Measurements from ENCODE around the gene RRM1.
"Not testable (repeated sequence)": the region's sequence is repeated elsewhere in the genome, so short reads cannot be mapped to it uniquely, and the experiment has no call there.

Gene RRM1

DNA sequence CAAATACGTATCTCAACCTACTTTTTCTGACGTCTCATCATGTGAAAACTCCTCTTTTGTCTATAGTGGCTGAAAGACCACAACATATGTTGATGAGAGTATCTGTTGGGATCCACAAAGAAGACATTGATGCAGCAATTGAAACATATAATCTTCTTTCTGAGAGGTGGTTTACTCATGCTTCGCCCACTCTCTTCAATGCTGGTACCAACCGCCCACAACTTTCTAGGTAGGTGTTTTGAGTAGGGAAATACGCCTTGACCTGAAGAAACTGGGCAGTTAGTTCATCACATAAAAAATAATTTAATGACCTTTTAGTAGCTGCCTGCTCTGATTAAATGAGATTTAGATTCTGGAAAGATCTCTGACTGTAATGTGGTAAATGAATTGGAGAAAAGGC lies 17.2 kb downstream of the RRM1 start:
- H3K36me3 ChIP-seq (ENCODE audit: control insufficient read depth, insufficient read depth, low read length) = peaks cover 4% of the 10 kb centered on the region
- H3K9ac ChIP-seq (ENCODE audit: low read length) = no peak overlapping the region
- H3K4me1 ChIP-seq (ENCODE audit: control insufficient read depth, insufficient read depth, low read length) = peaks cover 3% of the 10 kb centered on the region
- no peak overlapping the region for H3K4me3 ChIP-seq (ENCODE audit: low read length)
- H3K27me3 ChIP-seq (ENCODE audit: control insufficient read depth, insufficient read depth, low read length) = no peaks in the 10 kb centered on the region
- H3K9me3 ChIP-seq (ENCODE audit: control insufficient read depth, low read length) = no peaks in the 10 kb centered on the region

DNA sequence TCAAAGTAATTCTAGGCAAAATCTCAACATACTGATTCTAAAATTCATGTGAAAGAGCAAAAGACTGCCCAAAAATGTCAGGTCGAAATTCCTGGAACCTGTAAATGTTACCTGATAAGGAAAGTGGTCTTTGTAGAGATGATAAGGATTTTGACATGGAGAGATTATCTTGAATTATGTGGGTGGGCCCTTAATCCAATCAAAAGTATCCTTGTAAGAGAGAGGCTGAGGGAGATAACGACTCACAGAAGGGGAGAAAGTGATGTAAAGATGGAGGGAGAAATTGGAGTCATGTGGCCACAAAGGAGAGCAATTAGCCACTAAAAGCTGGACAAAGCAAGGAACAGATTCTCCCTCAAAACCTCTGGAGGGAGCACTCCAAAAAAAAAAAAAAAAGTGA lies 20.5 kb downstream of the RRM1 start:
- no peaks in the 10 kb centered on the region for H3K27me3 ChIP-seq (ENCODE audit: control insufficient read depth, insufficient read depth, low read length)
- no peak overlapping the region for H3K9ac ChIP-seq (ENCODE audit: low read length)
- no peaks in the 10 kb centered on the region for H3K9me3 ChIP-seq (ENCODE audit: control insufficient read depth, low read length)
- no peak overlapping the region for H3K4me3 ChIP-seq (ENCODE audit: low read length)
- no peaks in the 10 kb centered on the region for H3K4me1 ChIP-seq (ENCODE audit: control insufficient read depth, insufficient read depth, low read length)
- H3K36me3 ChIP-seq (ENCODE audit: control insufficient read depth, insufficient read depth, low read length) = no peaks in the 10 kb centered on the region

DNA sequence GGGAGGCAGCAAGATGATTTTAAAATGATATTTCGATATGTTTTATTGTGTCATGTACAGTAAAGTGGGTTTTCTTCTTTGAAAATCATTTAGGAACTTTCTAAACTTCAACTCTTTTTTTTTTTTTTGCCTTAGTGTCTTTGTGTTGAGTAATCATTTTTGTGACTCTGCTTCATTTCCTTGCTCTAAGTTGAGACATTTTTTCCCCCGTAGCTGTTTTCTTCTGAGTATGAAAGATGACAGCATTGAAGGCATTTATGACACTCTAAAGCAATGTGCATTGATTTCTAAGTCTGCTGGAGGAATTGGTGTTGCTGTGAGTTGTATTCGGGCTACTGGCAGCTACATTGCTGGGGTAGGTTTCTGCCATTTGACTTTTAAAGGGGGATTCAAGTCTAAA lies 23.5 kb downstream of the RRM1 start:
- Histone ChIP-seq H3K9ac (ENCODE audit: low read length) (no peak overlapping the region), H3K4me3 (ENCODE audit: low read length) (no peak overlapping the region), H3K27me3 (ENCODE audit: control insufficient read depth, insufficient read depth, low read length) (no peaks in the 10 kb centered on the region), H3K9me3 (ENCODE audit: control insufficient read depth, low read length) (no peaks in the 10 kb centered on the region), H3K36me3 (ENCODE audit: control insufficient read depth, insufficient read depth, low read length) (no peaks in the 10 kb centered on the region), H3K4me1 (ENCODE audit: control insufficient read depth, insufficient read depth, low read length) (no peaks in the 10 kb centered on the region)

DNA sequence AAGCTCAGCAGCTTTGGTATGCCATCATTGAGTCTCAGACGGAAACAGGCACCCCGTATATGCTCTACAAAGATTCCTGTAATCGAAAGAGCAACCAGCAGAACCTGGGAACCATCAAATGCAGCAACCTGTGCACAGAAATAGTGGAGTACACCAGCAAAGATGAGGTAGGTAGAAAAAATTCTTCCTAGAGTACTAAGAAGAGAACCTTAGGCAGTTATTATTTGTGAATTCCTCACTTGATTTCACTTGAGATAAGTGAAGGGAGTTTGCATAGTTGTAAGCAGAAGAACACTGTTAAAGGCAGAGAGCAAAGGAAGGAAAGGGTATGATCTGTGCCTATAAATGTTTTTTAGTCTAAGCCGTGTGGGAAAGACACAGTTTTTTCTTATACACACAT lies 28.6 kb downstream of the RRM1 start:
- H3K9me3 ChIP-seq (ENCODE audit: control insufficient read depth, low read length) = no peaks in the 10 kb centered on the region
- no peaks in the 10 kb centered on the region for H3K36me3 ChIP-seq (ENCODE audit: control insufficient read depth, insufficient read depth, low read length)
- H3K9ac ChIP-seq (ENCODE audit: low read length) = no peak overlapping the region

DNA sequence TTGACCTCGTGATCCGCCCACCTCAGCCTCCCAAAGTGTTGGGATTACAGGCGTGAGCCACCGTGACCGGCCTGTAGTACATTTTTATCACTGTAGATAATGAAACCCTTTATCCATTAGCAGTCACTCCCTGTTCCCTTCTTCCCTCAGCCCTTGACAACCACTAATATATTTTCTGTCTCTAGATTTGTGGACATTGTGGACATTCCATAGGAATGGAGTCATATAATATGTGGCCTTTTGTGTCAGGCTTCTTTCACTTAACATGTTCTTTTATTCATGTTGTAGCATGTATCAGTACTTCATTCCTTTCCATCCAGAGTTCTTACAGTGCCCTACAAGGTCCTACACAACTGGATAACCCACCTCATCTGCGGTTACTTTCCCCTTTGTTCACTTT lies 30.5 kb downstream of the RRM1 start:
- Histone ChIP-seq H3K4me1 (ENCODE audit: control insufficient read depth, insufficient read depth, low read length) (no peaks in the 10 kb centered on the region), H3K9ac (ENCODE audit: low read length) (no peak overlapping the region), H3K27me3 (ENCODE audit: control insufficient read depth, insufficient read depth, low read length) (no peaks in the 10 kb centered on the region), H3K36me3 (ENCODE audit: control insufficient read depth, insufficient read depth, low read length) (no peaks in the 10 kb centered on the region), H3K9me3 (ENCODE audit: control insufficient read depth, low read length) (no peaks in the 10 kb centered on the region), H3K4me3 (ENCODE audit: low read length) (no peak overlapping the region)

More for the DNA sequence above, 28.6 kb downstream of the RRM1 start:
- no peaks in the 10 kb centered on the region for H3K27me3 ChIP-seq (ENCODE audit: control insufficient read depth, insufficient read depth, low read length)
- H3K4me1 ChIP-seq (ENCODE audit: control insufficient read depth, insufficient read depth, low read length) = no peaks in the 10 kb centered on the region
- H3K4me3 ChIP-seq (ENCODE audit: low read length) = no peak overlapping the region

DNA sequence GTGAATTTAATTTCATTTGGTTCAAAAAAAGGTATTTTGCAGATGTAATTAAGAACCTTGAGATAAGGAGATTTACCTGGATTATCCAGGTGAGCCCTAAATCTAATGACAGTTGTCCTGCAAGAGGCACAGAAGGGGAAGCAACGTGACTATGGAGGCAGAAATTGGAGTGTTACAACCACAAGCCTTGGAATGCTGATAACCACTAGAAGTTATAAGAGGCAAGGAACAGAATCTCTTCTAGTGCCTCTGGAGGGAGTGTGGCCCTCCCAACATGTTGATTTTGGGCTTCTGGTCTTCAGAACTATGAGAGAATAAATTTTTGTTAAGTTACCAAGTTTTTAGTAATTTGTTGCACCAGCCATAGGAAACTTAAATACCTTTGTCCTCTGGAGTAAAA lies 32.8 kb downstream of the RRM1 start:
- no peaks in the 10 kb centered on the region for H3K27me3 ChIP-seq (ENCODE audit: control insufficient read depth, insufficient read depth, low read length)
- no peak overlapping the region for H3K9ac ChIP-seq (ENCODE audit: low read length)
- H3K36me3 ChIP-seq (ENCODE audit: control insufficient read depth, insufficient read depth, low read length) = no peaks in the 10 kb centered on the region
- no peaks in the 10 kb centered on the region for H3K4me1 ChIP-seq (ENCODE audit: control insufficient read depth, insufficient read depth, low read length)
- no peak overlapping the region for H3K4me3 ChIP-seq (ENCODE audit: low read length)
- H3K9me3 ChIP-seq (ENCODE audit: control insufficient read depth, low read length) = no peaks in the 10 kb centered on the region

DNA sequence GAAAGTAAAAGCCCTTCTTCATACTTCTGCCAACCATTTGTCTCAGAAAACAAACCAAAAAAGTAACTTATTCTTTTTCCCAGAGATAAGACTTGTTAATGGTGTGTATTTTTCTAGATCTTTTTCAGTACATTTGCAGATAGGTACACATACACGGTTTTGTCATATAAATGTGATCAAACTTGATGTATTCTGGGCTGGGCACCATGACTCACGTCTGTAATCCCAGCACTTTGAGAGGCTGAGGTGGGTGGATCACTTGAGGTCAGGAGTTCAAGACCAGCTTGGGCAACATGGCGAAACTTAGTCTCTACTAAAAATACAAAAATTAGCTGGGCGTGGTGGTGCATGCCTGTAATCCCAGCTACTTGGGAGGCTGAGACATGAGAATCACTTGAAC lies 35.6 kb downstream of the RRM1 start:
- H3K9ac ChIP-seq (ENCODE audit: low read length); H3K9me3 ChIP-seq (ENCODE audit: control insufficient read depth, low read length); H3K4me3 ChIP-seq (ENCODE audit: low read length); H3K36me3 ChIP-seq (ENCODE audit: control insufficient read depth, insufficient read depth, low read length); H3K27me3 ChIP-seq (ENCODE audit: control insufficient read depth, insufficient read depth, low read length); H3K4me1 ChIP-seq (ENCODE audit: control insufficient read depth, insufficient read depth, low read length): not testable (repeated sequence)

DNA sequence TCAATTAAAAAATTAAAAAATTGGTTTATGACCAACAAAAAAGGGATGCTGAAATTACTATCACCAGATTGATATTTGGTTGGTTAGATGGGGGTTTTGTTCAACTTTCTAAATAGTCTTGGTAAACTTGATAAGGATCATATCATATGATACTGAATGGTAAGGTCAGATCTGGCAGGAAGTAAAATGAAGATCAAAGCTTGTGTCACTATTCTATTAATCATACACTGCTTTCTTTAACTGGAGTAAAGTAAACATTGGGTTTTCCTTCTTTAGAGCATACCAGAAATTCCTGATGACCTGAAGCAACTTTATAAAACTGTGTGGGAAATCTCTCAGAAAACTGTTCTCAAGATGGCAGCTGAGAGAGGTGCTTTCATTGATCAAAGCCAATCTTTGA lies 40.2 kb downstream of the RRM1 start:
- no peaks in the 10 kb centered on the region for H3K27me3 ChIP-seq (ENCODE audit: control insufficient read depth, insufficient read depth, low read length)
- H3K9me3 ChIP-seq (ENCODE audit: control insufficient read depth, low read length) = no peaks in the 10 kb centered on the region
- no peak overlapping the region for H3K4me3 ChIP-seq (ENCODE audit: low read length)
- H3K36me3 ChIP-seq (ENCODE audit: control insufficient read depth, insufficient read depth, low read length) = no peaks in the 10 kb centered on the region
- no peaks in the 10 kb centered on the region for H3K4me1 ChIP-seq (ENCODE audit: control insufficient read depth, insufficient read depth, low read length)
- H3K9ac ChIP-seq (ENCODE audit: low read length) = no peak overlapping the region

DNA sequence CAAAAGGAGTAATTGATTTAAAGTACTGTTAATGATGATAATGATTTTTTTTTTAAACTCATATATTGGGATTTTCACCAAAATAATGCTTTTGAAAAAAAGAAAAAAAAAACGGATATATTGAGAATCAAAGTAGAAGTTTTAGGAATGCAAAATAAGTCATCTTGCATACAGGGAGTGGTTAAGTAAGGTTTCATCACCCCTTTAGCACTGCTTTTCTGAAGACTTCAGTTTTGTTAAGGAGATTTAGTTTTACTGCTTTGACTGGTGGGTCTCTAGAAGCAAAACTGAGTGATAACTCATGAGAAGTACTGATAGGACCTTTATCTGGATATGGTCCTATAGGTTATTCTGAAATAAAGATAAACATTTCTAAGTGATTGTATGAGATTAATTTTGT lies 43.9 kb downstream of the RRM1 start:
- Histone ChIP-seq H3K9me3 (ENCODE audit: control insufficient read depth, low read length) (no peaks in the 10 kb centered on the region), H3K9ac (ENCODE audit: low read length) (no peak overlapping the region), H3K4me3 (ENCODE audit: low read length) (no peak overlapping the region), H3K36me3 (ENCODE audit: control insufficient read depth, insufficient read depth, low read length) (no peaks in the 10 kb centered on the region), H3K4me1 (ENCODE audit: control insufficient read depth, insufficient read depth, low read length) (no peaks in the 10 kb centered on the region), H3K27me3 (ENCODE audit: control insufficient read depth, insufficient read depth, low read length) (no peaks in the 10 kb centered on the region)

DNA sequence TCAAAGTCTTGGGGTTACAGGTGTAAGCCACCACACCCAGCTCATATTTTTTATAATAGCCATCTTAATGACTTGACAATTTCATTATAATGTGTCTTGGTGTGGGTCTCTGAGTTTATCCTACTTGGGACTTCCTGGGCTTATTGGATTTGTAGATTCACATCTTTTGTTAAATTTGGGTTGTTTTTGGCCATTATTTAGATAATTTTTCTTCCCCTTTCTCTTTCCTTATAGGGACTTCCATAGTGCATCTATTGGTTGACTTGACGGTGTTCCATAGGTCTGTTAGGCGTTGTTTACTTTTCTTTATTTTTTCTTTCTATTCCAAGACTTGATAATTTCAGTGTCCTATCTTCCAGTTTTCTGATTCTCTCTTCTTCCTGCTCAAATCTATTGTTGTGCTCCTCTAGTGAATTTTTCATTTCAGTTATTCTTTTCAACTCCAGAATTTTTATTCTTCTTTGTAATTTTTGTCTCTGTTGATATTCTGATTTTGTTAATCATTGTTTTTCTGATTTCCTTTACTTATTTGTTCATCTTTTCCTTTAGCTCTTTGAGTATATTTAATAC lies 45.6 kb downstream of the RRM1 start:
- Histone ChIP-seq H3K9me3 (ENCODE audit: control insufficient read depth, low read length) (no peaks in the 10 kb centered on the region), H3K27me3 (ENCODE audit: control insufficient read depth, insufficient read depth, low read length) (no peaks in the 10 kb centered on the region), H3K9ac (ENCODE audit: low read length) (no peak overlapping the region), H3K36me3 (ENCODE audit: control insufficient read depth, insufficient read depth, low read length) (no peaks in the 10 kb centered on the region), H3K4me3 (ENCODE audit: low read length) (no peak overlapping the region), H3K4me1 (ENCODE audit: control insufficient read depth, insufficient read depth, low read length) (no peaks in the 10 kb centered on the region)

DNA sequence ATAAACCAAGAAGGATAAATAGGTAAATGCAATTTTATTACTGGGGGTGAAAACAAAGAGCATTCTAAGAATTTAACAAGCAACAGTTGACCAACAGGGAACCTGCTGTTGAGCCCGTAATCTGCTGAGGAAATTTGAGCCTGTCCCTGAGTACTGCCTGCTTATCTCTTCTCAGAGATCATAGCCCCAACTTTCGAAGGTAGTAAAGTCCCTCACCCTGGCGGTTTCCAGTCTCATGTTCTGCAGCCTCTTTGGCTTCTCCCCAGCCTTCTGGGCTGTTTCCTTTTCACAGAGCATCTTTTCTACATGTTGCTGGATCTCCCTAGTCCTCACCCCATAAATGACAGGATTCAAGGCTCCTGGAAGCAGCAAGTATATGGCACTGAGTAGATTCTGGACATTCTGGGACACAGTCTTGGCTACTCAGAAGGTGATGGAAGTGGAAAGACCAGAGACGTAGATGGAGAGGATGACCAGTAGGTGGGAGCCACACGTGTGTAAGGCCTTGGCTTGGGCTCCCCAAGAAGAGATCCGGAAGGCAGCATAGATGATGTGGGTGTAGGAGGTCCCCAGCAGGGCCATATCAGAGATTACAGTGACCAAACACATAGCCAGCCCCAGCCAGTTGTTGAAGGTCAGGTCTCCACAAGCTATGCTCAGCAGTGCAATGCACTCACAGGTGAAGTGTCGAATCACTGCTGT lies 51.6 kb downstream of the RRM1 start:
- Histone ChIP-seq H3K9me3 (ENCODE audit: control insufficient read depth, low read length) (no peaks in the 10 kb centered on the region), H3K4me3 (ENCODE audit: low read length) (no peak overlapping the region), H3K27me3 (ENCODE audit: control insufficient read depth, insufficient read depth, low read length) (no peaks in the 10 kb centered on the region), H3K36me3 (ENCODE audit: control insufficient read depth, insufficient read depth, low read length) (no peaks in the 10 kb centered on the region), H3K9ac (ENCODE audit: low read length) (no peak overlapping the region), H3K4me1 (ENCODE audit: control insufficient read depth, insufficient read depth, low read length) (no peaks in the 10 kb centered on the region)

DNA sequence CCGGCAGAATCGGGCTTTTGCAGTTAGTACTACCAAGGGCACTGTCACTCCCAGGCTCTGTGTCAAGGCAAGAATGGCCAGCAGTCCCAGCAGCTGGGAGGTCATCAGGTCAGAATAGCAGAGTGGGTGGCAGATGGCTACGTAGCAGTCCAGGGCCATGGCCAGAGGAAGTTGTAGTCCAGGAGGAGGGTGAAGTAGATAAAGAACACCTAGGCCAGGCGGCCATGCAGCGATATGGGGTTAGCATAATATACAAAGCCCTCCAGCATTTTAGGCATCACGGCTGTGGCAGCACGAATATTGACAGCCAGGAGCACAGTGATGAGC lies 52.1 kb downstream of the RRM1 start:
- H3K9ac ChIP-seq (ENCODE audit: low read length) = no peak overlapping the region
- no peaks in the 10 kb centered on the region for H3K36me3 ChIP-seq (ENCODE audit: control insufficient read depth, insufficient read depth, low read length)
- H3K9me3 ChIP-seq (ENCODE audit: control insufficient read depth, low read length) = no peaks in the 10 kb centered on the region
- no peaks in the 10 kb centered on the region for H3K27me3 ChIP-seq (ENCODE audit: control insufficient read depth, insufficient read depth, low read length)
- H3K4me1 ChIP-seq (ENCODE audit: control insufficient read depth, insufficient read depth, low read length) = no peaks in the 10 kb centered on the region
- no peak overlapping the region for H3K4me3 ChIP-seq (ENCODE audit: low read length)

DNA sequence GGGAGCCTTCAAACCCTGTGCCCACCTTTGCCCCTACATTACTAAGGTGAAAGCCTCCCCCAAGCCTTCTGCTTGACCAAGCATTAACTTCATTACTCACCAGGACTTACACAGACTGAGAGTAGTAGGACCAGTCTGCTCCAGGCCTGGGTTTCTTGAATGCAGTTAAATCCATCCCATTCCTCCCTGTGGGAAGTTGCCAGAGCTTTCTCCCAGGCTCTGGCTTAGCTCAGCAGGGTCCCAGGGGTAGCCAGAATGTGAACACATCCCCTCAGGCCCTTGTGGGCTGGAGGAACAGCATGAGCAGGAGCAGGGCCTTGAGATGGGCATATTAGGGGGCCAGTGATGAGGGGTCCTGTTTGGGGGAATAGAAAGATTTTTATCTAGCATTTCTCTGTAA lies 59.9 kb downstream of the RRM1 start:
- Histone ChIP-seq H3K9me3 (ENCODE audit: control insufficient read depth, low read length) (no peaks in the 10 kb centered on the region), H3K27me3 (ENCODE audit: control insufficient read depth, insufficient read depth, low read length) (no peaks in the 10 kb centered on the region), H3K36me3 (ENCODE audit: control insufficient read depth, insufficient read depth, low read length) (no peaks in the 10 kb centered on the region), H3K4me3 (ENCODE audit: low read length) (no peak overlapping the region), H3K9ac (ENCODE audit: low read length) (no peak overlapping the region), H3K4me1 (ENCODE audit: control insufficient read depth, insufficient read depth, low read length) (no peaks in the 10 kb centered on the region)

Data from mucosa of stomach (tissue), 1 donor.